A673 (cell line): Measurements from ENCODE around the gene SEC14L6. TPM values are rescaled to one million over a fixed set of nuclear protein-coding genes. Genes with fewer than 3 reads are reported as not detected.

Source experiments
- BruUV-seq: library from RNA; stranded (reverse); fragments of 400-500 nt; replicated peaks from 2 replicates; lab custom pipeline; 2021; lab: Mats Ljungman, UMichigan
- CTCF ChIA-PET: fragments of 300-600 bp; sonication (Branson Sonifier 250); formaldehyde crosslinking; loops from one replicate; lab custom pipeline; 2022; ENCODE audit warnings: antibody characterized with exemption; lab: Charles Lee
- POLR2A ChIA-PET: fragments of 300-600 bp; sonication (Branson Sonifier 250); formaldehyde crosslinking; loops from one replicate; lab custom pipeline; 2022; ENCODE audit warnings: antibody characterized with exemption; ENCODE audit not compliant: low non-redundant PET; lab: Charles Lee
- DNase-seq: peaks from one replicate; pipeline ENCODE4 v3.0.0-alpha.2; 2015; ENCODE audit warnings: low spot score
- H3K27ac ChIP-seq: fragments of 200-600 bp; sonication (generic); 2 replicates; pipeline ENCODE4 v1.5.1; 2016; ENCODE audit warnings: mixed run types, low read depth, mild to moderate bottlenecking, mixed read lengths, antibody characterized with exemption, low read length; ENCODE audit not compliant: poor library complexity, severe bottlenecking
- H3K27me3 ChIP-seq: fragments of 200-600 bp; sonication (generic); replicated peaks from 2 replicates; pipeline ENCODE4 v1.6.1; 2017; ENCODE audit warnings: mixed run types, low read depth, mild to moderate bottlenecking, mixed read lengths, antibody characterized with exemption, low read length; ENCODE audit not compliant: insufficient read depth, poor library complexity
- H3K36me3 ChIP-seq: fragments of 200-600 bp; sonication (generic); 2 replicates; pipeline ENCODE4 v1.6.1; 2016; ENCODE audit warnings: mixed run types, mild to moderate bottlenecking, mixed read lengths, antibody characterized with exemption, low read length; ENCODE audit not compliant: insufficient read depth, poor library complexity, severe bottlenecking
- H3K4me1 ChIP-seq: fragments of 200-600 bp; sonication (generic); 2 replicates; pipeline ENCODE4 v1.6.1; 2017; ENCODE audit warnings: mixed run types, mild to moderate bottlenecking, mixed read lengths, antibody characterized with exemption, low read length; ENCODE audit not compliant: insufficient read depth, poor library complexity, severe bottlenecking
- H3K4me3 ChIP-seq: fragments of 200-600 bp; sonication (generic); 2 replicates; pipeline ENCODE4 v1.5.1; 2016; ENCODE audit warnings: low read depth, mixed run types, mild to moderate bottlenecking, mixed read lengths, low read length; ENCODE audit not compliant: poor library complexity, severe bottlenecking
- H3K9me3 ChIP-seq: fragments of 200-600 bp; sonication (generic); 2 replicates; pipeline ENCODE4 v1.6.1; 2016; ENCODE audit warnings: mixed run types, low read depth, mild to moderate bottlenecking, mixed read lengths, antibody characterized with exemption, low read length; ENCODE audit not compliant: poor library complexity, severe bottlenecking
- EZH2 ChIP-seq: fragments of 200-600 bp; sonication (generic); IDR thresholded peaks from 2 replicates; pipeline ENCODE4 v1.6.1; 2017; ENCODE audit warnings: borderline replicate concordance, low read depth, mild to moderate bottlenecking, mixed read lengths, antibody characterized with exemption, low read length; ENCODE audit not compliant: poor library complexity, severe bottlenecking
- intact Hi-C: fragments of 100-400 bp; cut with micrococcal nuclease; formaldehyde crosslinking; loops from one replicate; pipeline ENCODE4 v1.10.0; 2022; ENCODE audit not compliant: unreplicated experiment
- total RNA-seq: library from RNA; stranded (reverse); gene quantifications from 2 replicates; pipeline ENCODE4 v1.2.3, GENCODE V29; 2021
- TF ChIP-seq, protein P1 (sequence below): fragments of 300-800, 200-600 bp; sonication (generic); conservative IDR thresholded peaks from 2 replicates; pipeline ENCODE4 v1.5.1; 2017; ENCODE audit warnings: low read depth, mild to moderate bottlenecking, antibody characterized with exemption, low read length, moderate library complexity, mixed read lengths

The SEC14L6 gene
- total RNA-seq, 1 experiment from 2014 or later = not detected

DNA sequence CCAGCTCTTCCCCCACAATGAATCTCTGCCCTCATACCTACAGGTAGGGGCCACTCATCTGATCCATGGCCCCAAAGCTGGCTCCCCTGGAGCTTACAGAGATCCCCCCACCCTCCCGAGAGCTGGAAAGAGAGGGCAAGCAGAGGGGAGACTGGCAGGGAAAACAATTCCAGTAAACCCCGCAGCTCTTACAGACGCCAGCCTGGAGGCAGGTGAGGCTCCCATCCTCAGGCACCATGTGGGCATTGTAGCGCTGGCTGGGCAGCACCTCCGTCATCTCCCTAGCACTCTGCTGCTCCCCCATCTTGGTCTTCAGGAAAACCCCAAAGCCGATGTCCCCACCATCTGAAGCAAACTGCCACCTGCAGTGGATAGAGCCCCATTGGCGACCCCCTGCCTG lies 55.2 kb downstream of the SEC14L6 start:
- BruUV-seq = no TSS peak
- CTCF ChIA-PET = no interaction called here
- intact Hi-C loops = no loop called here

DNA sequence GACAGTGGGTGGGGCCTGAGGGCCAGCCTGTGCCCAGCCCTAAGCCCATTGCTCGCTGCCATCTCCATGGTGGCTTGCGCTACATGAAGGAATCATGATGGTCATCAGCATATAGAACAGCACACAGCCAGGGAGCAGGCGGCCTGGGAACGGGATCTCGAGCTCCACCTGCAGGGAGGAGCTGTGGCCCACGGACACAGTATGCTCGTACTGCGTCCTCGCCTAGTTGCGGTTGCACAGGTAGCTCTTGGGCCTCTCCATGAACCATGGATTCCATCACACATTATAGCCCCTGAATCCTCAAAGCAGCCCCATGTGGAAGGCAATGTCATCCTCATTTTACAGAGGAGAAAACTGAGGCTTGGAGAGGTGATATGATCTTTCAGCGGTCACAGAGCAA lies 56.1 kb downstream of the SEC14L6 start:
- Histone ChIP-seq H3K36me3 (no peaks in the 10 kb centered on the region), H3K27ac (no peak overlapping the region), H3K9me3 (no peaks in the 10 kb centered on the region), H3K4me3 (no peak overlapping the region), H3K27me3 (no peaks in the 10 kb centered on the region), H3K4me1 (no peaks in the 10 kb centered on the region)
- ChIA-PET POLR2A (no interaction called here), CTCF (interaction anchor here (0.8 kb wide), 1 partner anchor 144 kb away, joined by 3 read pairs; no protein-coding TSS in a partner anchor)
- TF ChIP-seq, protein P1, sequence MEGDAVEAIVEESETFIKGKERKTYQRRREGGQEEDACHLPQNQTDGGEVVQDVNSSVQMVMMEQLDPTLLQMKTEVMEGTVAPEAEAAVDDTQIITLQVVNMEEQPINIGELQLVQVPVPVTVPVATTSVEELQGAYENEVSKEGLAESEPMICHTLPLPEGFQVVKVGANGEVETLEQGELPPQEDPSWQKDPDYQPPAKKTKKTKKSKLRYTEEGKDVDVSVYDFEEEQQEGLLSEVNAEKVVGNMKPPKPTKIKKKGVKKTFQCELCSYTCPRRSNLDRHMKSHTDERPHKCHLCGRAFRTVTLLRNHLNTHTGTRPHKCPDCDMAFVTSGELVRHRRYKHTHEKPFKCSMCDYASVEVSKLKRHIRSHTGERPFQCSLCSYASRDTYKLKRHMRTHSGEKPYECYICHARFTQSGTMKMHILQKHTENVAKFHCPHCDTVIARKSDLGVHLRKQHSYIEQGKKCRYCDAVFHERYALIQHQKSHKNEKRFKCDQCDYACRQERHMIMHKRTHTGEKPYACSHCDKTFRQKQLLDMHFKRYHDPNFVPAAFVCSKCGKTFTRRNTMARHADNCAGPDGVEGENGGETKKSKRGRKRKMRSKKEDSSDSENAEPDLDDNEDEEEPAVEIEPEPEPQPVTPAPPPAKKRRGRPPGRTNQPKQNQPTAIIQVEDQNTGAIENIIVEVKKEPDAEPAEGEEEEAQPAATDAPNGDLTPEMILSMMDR = peak; percentile 45
- no peak for TF ChIP-seq EZH2
- no TSS peak for BruUV-seq
- intact Hi-C loops = no loop called here
- no peak for DNase-seq

More for the DNA sequence above, 55.2 kb downstream of the SEC14L6 start:
- TF ChIP-seq, protein P1 = no peak
- TF ChIP-seq EZH2 = no peak
- no peaks in the 10 kb centered on the region for H3K27me3 ChIP-seq
- H3K36me3 ChIP-seq = no peaks in the 10 kb centered on the region
- POLR2A ChIA-PET = no interaction called here
- H3K27ac ChIP-seq = no peak overlapping the region
- no peak for DNase-seq
- H3K4me3 ChIP-seq = no peak overlapping the region
- H3K4me1 ChIP-seq = no peaks in the 10 kb centered on the region
- no peaks in the 10 kb centered on the region for H3K9me3 ChIP-seq

DNA sequence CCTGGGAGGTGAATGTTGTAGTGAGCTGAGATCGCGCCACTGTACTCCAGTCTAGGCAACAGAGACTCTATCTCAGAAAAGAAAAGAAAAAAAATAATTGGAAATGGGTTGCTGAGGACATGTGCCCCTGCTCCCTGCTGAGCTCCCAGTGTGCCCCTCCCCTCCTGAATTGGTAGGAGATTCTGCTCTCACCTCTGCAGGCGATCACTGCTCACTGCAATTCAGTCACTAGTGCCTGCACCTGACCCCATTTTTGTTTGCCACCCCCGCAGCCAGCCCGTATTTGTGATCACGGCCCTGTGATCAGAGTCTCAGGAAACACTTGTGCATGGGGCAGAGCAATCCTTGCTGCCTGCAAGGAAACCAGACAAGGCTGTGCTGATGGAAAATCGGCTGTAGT lies 58.4 kb downstream of the SEC14L6 start:
- DNase-seq = no peak
- no peaks in the 10 kb centered on the region for H3K4me1 ChIP-seq
- H3K9me3 ChIP-seq = no peaks in the 10 kb centered on the region
- no peak overlapping the region for H3K27ac ChIP-seq
- no peak overlapping the region for H3K4me3 ChIP-seq
- no peaks in the 10 kb centered on the region for H3K27me3 ChIP-seq
- ChIA-PET CTCF (no interaction called here), POLR2A (no interaction called here)
- no peaks in the 10 kb centered on the region for H3K36me3 ChIP-seq
- intact Hi-C loops = no loop called here
- TF ChIP-seq, protein P1 = no peak
- no peak for TF ChIP-seq EZH2
- no TSS peak for BruUV-seq
